ENCODE data around the gene C16orf89.

DNA sequence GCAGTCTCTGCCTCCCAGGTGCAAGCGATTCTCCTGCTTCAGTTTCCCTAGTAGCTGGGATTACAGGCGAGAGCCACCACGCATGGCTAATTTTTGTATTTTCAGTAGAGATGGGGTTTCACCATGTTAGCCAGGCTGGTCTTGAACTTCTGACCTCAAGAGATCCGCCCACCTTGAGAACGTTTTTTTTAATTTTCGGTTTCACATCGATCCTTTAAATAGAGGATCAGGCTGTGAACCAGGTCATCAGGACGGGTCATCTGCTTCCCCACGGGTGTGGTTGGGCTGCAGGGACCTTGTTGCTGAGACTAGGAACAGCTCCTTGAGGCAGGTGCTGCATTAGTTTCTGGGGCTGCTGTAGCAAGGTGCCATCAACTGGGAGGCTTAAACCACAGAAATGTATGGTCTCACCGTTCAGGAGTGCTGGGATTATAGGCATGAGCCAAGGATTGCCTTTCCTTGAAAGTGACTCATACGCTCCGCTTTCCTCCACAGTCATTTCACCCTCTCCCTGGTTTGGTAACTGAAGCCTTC lies 24.1 kb downstream of the C16orf89 start:
- no peak for TF ChIP-seq ZNF274 (IDR thresholded peaks at IDR 0.05; ENCODE audit: low read depth, low read length)
- no peak for TF ChIP-seq YY1 (IDR thresholded peaks at IDR 0.05; ENCODE audit: insufficient read depth, insufficient read length)
